Natural killer cell (primary cell): Measurements from ENCODE around the gene CFAP70. TPM values are rescaled to one million over a fixed set of nuclear protein-coding genes. Genes with fewer than 3 reads are reported as not detected.

ENCODE experiments used
- ATAC-seq, 3 donors: fragments of 150-1000 bp in 2 of 3; fragments of 200-7000 bp in 1 of 3; cut with Tn5 transposase; 1 replicate in 1 of 3; 2 replicates in 2 of 3; pipeline ENCODE4 v1.10.0; 2021; ENCODE audit warnings: mild to moderate bottlenecking in 2 of 3, moderate library complexity in 2 of 3
- DNase-seq, 2 donors: peaks; one replicate each; pipeline versions ENCODE4 v3.0.0 to v3.0.0-alpha.2; 2013 to 2021; ENCODE audit warnings: mixed read lengths in 1 of 2
- H3K27ac ChIP-seq: one replicate; pipeline ENCODE4 v1.5.1; 2013; ENCODE audit warnings: mild to moderate bottlenecking, low read length
- H3K27me3 ChIP-seq: one replicate; pipeline ENCODE4 v1.6.1; 2013; ENCODE audit warnings: low read length; ENCODE audit not compliant: control insufficient read depth, insufficient read depth
- H3K36me3 ChIP-seq: one replicate; pipeline ENCODE4 v1.6.1; 2013; ENCODE audit warnings: low read length; ENCODE audit not compliant: control insufficient read depth, insufficient read depth
- H3K4me1 ChIP-seq: one replicate; pipeline ENCODE4 v1.6.1; 2013; ENCODE audit warnings: low read length; ENCODE audit not compliant: control insufficient read depth, insufficient read depth
- H3K4me3 ChIP-seq: one replicate; pipeline ENCODE4 v1.5.1; 2013; ENCODE audit warnings: low read length
- H3K9me3 ChIP-seq: one replicate; pipeline ENCODE4 v1.6.1; 2013; ENCODE audit warnings: low read length; ENCODE audit not compliant: control insufficient read depth, insufficient read depth
- H3K27ac Mint-ChIP-seq, 2 donors: one replicate each; pipeline ENCODE4 v1.8.0; 2022; ENCODE audit warnings: mild to moderate bottlenecking in 2 of 2, mixed read lengths in 2 of 2, moderate library complexity in 1 of 2
- H3K27me3 Mint-ChIP-seq, 2 donors: one replicate each; pipeline ENCODE4 v1.8.0; 2022; ENCODE audit warnings: low read depth in 2 of 2, mixed read lengths in 2 of 2
- H3K36me3 Mint-ChIP-seq: one replicate; pipeline ENCODE4 v1.8.0; 2022; ENCODE audit warnings: mixed read lengths
- H3K4me1 Mint-ChIP-seq, 2 donors: one replicate each; pipeline ENCODE4 v1.8.0; 2022; ENCODE audit warnings: mixed read lengths in 2 of 2
- H3K4me3 Mint-ChIP-seq: one replicate; pipeline ENCODE4 v1.8.0; 2022; ENCODE audit warnings: mild to moderate bottlenecking, moderate library complexity, mixed read lengths
- H3K9me3 Mint-ChIP-seq, 2 donors: one replicate each; pipeline ENCODE4 v1.8.0; 2022; ENCODE audit warnings: mixed read lengths in 2 of 2
- CTCF ChIP-seq: fragments of 200-600 bp; IDR thresholded peaks from one replicate; pipeline ENCODE4 v1.8.0; 2022; ENCODE audit warnings: antibody characterized with exemption
- WGBS: methylation state at CpG from one replicate; pipeline ENCODE4 v1.1.7; 2013; ENCODE audit warnings: missing lambda C conversion rate; ENCODE audit not compliant: insufficient coverage; 5-methylcytosine and 5-hydroxymethylcytosine counted together
- intact Hi-C: fragments of 100-400 bp; cut with micrococcal nuclease; formaldehyde crosslinking; loops from one replicate; pipeline ENCODE4 v1.14.2; 2022
- total RNA-seq, 4 donors: library from RNA; stranded (reverse); fragments of 120-200 nt in 1 of 4; gene quantifications; one replicate each; pipeline versions ENCODE4 v1.2.3 to v1.2.4, GENCODE V29; 2013 to 2022

The CFAP70 gene
- total RNA-seq, 3 donors from 2014 or later (not counting 1 experiment from before 2014, with no cell fraction given), result 0.28 to 2.9 (median 0.95) TPM

- no peak overlapping the region for H3K4me3 Mint-ChIP-seq
- Histone ChIP-seq H3K9me3 (no peaks in the 10 kb centered on the region), H3K4me3 (no peak overlapping the region), H3K4me1 (no peaks in the 10 kb centered on the region), H3K27me3 (no peaks in the 10 kb centered on the region), H3K27ac (no peak overlapping the region), H3K36me3 (peaks cover 12% of the 10 kb centered on the region)
- H3K27ac Mint-ChIP-seq, result no peak overlapping the region
- no peaks in the 10 kb centered on the region for H3K27me3 Mint-ChIP-seq
- 78% methylated on average over 2 of the region's 2 CpGs for WGBS
- DNase-seq, result no peak
- TF ChIP-seq CTCF, result no peak
- intact Hi-C loops, result no loop called here
- no peaks in the 10 kb centered on the region for H3K4me1 Mint-ChIP-seq
- H3K36me3 Mint-ChIP-seq, result peaks cover 11% of the 10 kb centered on the region
- no peak for ATAC-seq
- no peaks in the 10 kb centered on the region for H3K9me3 Mint-ChIP-seq
Observed at GRCh38 chr10:73217628-73218027, 141.0 kb downstream of the CFAP70 start.

GRCh38 chr10:73215749-73216148 lies 142.9 kb downstream of the CFAP70 start:
- Mint-ChIP-seq H3K9me3 (no peaks in the 10 kb centered on the region), H3K4me1 (no peaks in the 10 kb centered on the region), H3K4me3 (no peak overlapping the region), H3K27me3 (no peaks in the 10 kb centered on the region), H3K36me3 (peaks cover 11% of the 10 kb centered on the region), H3K27ac (no peak overlapping the region)
- no peak for DNase-seq
- H3K4me1 ChIP-seq, result no peaks in the 10 kb centered on the region
- no peak for ATAC-seq
- H3K27me3 ChIP-seq, result no peaks in the 10 kb centered on the region
- no peaks in the 10 kb centered on the region for H3K9me3 ChIP-seq
- no peak overlapping the region for H3K27ac ChIP-seq
- intact Hi-C loops, result no loop called here
- no peak for TF ChIP-seq CTCF
- 100% methylated on average over 1 of the region's 1 CpG for WGBS
- no peak overlapping the region for H3K4me3 ChIP-seq
- H3K36me3 ChIP-seq, result peaks cover 9% of the 10 kb centered on the region

DNA sequence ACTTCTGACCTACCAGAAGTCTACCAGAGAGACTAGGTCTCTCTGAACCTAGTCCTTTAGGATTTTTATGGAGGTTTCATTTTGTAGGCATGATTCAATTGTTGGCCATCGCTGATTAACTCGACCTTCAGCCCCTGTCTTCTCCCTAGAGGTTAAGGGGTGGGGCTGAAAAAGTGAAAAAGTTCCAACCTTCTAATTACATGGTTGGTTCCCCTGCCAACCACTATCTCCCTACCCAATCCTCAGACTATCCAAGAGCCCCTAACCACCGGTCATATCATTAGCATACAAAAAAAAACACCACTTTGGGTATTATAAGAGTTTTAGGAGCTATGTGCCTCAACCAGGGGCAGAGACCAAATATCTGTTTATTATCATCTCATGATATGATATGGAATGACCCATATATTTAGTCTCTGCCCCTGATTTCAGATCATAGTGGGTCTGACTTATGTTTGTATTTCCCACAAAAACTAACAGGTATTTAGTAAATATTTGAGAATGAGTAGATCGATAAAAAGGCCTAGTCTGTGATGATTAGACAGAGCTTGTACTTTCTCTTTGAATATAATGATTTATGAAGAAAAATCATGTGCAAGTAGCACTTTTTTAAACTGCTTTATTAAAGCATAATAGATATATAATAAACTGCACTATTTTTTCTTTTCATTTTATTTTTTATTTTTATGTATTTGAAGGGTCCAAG lies 147.4 kb downstream of the CFAP70 start:
- intact Hi-C loops, result no loop called here
- no peak for TF ChIP-seq CTCF
- WGBS, result 60% methylated on average over 2 of the region's 4 CpGs
- Histone ChIP-seq H3K36me3 (peaks cover 3% of the 10 kb centered on the region), H3K9me3 (no peaks in the 10 kb centered on the region), H3K27me3 (no peaks in the 10 kb centered on the region), H3K4me1 (no peaks in the 10 kb centered on the region), H3K27ac (no peak overlapping the region), H3K4me3 (no peak overlapping the region)
- Mint-ChIP-seq H3K27ac (no peak overlapping the region), H3K36me3 (no peaks in the 10 kb centered on the region), H3K27me3 (no peaks in the 10 kb centered on the region), H3K9me3 (no peaks in the 10 kb centered on the region), H3K4me1 (no peaks in the 10 kb centered on the region), H3K4me3 (no peak overlapping the region)
- DNase-seq, result no peak
- no peak for ATAC-seq
